Midbrain (tissue), 1 donor: ENCODE measurements around the gene PAK2.
"Not testable (repeated sequence)": the region's sequence is repeated elsewhere in the genome, so short reads cannot be mapped to it uniquely, and the experiment has no call there.

Experiments used
- DNase-seq: peaks from one replicate; lab custom pipeline; 2025; lab: John Stamatoyannopoulos, UW

Gene PAK2

GRCh38 chr3:196739671-196740480 is at the start of gene PAK2:
Gene PAK2, plus strand, starts transcription at chr3:196739857. Its CDS starts 42,790 bp downstream, at chr3:196782647.
- DNase-seq: peak; percentile 95

- no peak for DNase-seq
These were observed 49.6 kb upstream of the PAK2 start for GRCh38 chr3:196689941-196690660.

GRCh38 chr3:196691386-196691785 is 48.3 kb upstream of the PAK2 start:
- no peak for DNase-seq

GRCh38 chr3:196694202-196694638 is 45.4 kb upstream of the PAK2 start:
- DNase-seq: no peak

- no peak for DNase-seq
These were observed 44.5 kb upstream of the PAK2 start for GRCh38 chr3:196694941-196695848.

- no peak for DNase-seq
These were observed 43.8 kb upstream of the PAK2 start for GRCh38 chr3:196695849-196696226.

- no peak for DNase-seq
These were observed 42.4 kb upstream of the PAK2 start for GRCh38 chr3:196697270-196697669.

- DNase-seq: no peak
These were observed 39.9 kb upstream of the PAK2 start for GRCh38 chr3:196699749-196700148.

- no peak for DNase-seq
These were observed 38.9 kb upstream of the PAK2 start for GRCh38 chr3:196700801-196701200.

- DNase-seq: no peak
These were observed 33.3 kb upstream of the PAK2 start for GRCh38 chr3:196706327-196706726.

- DNase-seq: no peak
These were observed 32.9 kb upstream of the PAK2 start for GRCh38 chr3:196706731-196707130.

- no peak for DNase-seq
These were observed 32.1 kb upstream of the PAK2 start for GRCh38 chr3:196707566-196707965.

- DNase-seq: no peak
These were observed 31.2 kb upstream of the PAK2 start for GRCh38 chr3:196708467-196708866.

GRCh38 chr3:196711838-196712513 is 27.7 kb upstream of the PAK2 start, which contains the start of the genes CEP19 and PIGX:
Gene CEP19, minus strand, starts transcription at chr3:196712250. Its CDS starts 3,593 bp downstream, at chr3:196708657.
Gene PIGX, plus strand, starts transcription at chr3:196712377.
- peak; percentile 90 for DNase-seq

GRCh38 chr3:196712514-196713413 is 26.9 kb upstream of the PAK2 start:
- peak; percentile 67 for DNase-seq

GRCh38 chr3:196717162-196717561 is 22.5 kb upstream of the PAK2 start:
- not testable (repeated sequence) for DNase-seq

- no peak for DNase-seq
These were observed 18.6 kb upstream of the PAK2 start for GRCh38 chr3:196721097-196721496.

GRCh38 chr3:196726788-196727675 is 12.6 kb upstream of the PAK2 start:
- DNase-seq: no peak

GRCh38 chr3:196735751-196736150 is 3.9 kb upstream of the PAK2 start:
- no peak for DNase-seq
